ENCODE data around the gene EVC.
"Not testable (repeated sequence)": the region's sequence is repeated elsewhere in the genome, so short reads cannot be mapped to it uniquely, and the experiment has no call there.

Gene EVC

GRCh38 chr4:5719350-5720055 lies 8.5 kb downstream of the EVC start:
- no peak overlapping the region for H3K4me3 ChIP-seq (ENCODE audit: low read depth, low read length)
- DNase-seq (ENCODE audit: low read depth), result peak; percentile 52
- TF ChIP-seq, protein P1, sequence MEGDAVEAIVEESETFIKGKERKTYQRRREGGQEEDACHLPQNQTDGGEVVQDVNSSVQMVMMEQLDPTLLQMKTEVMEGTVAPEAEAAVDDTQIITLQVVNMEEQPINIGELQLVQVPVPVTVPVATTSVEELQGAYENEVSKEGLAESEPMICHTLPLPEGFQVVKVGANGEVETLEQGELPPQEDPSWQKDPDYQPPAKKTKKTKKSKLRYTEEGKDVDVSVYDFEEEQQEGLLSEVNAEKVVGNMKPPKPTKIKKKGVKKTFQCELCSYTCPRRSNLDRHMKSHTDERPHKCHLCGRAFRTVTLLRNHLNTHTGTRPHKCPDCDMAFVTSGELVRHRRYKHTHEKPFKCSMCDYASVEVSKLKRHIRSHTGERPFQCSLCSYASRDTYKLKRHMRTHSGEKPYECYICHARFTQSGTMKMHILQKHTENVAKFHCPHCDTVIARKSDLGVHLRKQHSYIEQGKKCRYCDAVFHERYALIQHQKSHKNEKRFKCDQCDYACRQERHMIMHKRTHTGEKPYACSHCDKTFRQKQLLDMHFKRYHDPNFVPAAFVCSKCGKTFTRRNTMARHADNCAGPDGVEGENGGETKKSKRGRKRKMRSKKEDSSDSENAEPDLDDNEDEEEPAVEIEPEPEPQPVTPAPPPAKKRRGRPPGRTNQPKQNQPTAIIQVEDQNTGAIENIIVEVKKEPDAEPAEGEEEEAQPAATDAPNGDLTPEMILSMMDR (IDR thresholded peaks at IDR 0.05; ENCODE audit: low read depth, low read length, missing control alignments), result peak; percentile 7

- H3K4me3 ChIP-seq (ENCODE audit: low read depth, low read length), result no peak overlapping the region
- TF ChIP-seq, protein P1 (IDR thresholded peaks at IDR 0.05; ENCODE audit: low read depth, low read length, missing control alignments), result no peak
- no peak for DNase-seq (ENCODE audit: low read depth)
These were observed 9.3 kb downstream of the EVC start for GRCh38 chr4:5720157-5720850.

GRCh38 chr4:5720980-5721379 lies 10.0 kb downstream of the EVC start:
- DNase-seq (ENCODE audit: low read depth), result no peak
- H3K4me3 ChIP-seq (ENCODE audit: low read depth, low read length), result no peak overlapping the region
- TF ChIP-seq, protein P1 (IDR thresholded peaks at IDR 0.05; ENCODE audit: low read depth, low read length, missing control alignments), result no peak

DNA sequence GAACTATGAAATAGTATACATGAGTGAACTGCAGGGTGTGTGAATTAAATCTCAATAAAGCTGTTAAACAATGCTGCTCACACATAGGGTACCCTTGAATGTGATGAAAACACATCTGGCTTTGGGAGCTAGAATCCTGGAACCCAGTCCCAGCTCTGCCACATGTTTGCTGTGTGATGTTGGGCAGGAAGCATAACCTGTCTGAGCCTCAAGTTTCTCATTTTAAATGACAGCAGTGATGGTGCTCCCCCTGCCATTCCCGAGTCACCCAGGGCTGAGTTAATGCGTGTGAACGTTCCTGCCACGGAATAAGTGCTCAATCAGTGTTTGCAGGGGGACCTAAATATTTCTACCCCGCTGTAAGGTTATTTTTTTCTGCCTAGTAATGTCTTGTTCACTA lies 10.9 kb downstream of the EVC start:
- DNase-seq (ENCODE audit: low read depth), result no peak
- TF ChIP-seq, protein P1 (IDR thresholded peaks at IDR 0.05; ENCODE audit: low read depth, low read length, missing control alignments), result no peak
- H3K4me3 ChIP-seq (ENCODE audit: low read depth, low read length), result no peak overlapping the region

DNA sequence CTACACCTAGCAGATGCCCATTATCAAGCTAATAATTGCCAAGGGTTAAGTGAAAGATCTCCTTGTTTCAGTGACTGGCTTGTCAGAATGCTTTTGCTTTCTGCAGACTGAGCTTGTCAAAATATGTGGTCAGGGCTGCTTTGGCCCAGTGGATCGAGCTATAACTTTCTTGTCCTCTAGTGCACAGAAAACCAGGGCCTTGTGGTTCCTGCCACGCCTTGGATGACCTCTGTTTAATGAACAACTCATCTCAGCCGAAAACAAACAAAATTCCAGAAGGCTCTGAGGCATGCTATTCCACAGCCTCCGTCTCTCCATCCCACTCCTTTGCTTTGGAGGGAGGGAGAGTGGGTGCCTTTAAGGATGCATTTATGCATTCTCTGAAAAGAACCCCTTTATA lies 11.3 kb downstream of the EVC start:
- TF ChIP-seq, protein P1 (IDR thresholded peaks at IDR 0.05; ENCODE audit: low read depth, low read length, missing control alignments), result no peak
- no peak for DNase-seq (ENCODE audit: low read depth)
- H3K4me3 ChIP-seq (ENCODE audit: low read depth, low read length), result no peak overlapping the region

DNA sequence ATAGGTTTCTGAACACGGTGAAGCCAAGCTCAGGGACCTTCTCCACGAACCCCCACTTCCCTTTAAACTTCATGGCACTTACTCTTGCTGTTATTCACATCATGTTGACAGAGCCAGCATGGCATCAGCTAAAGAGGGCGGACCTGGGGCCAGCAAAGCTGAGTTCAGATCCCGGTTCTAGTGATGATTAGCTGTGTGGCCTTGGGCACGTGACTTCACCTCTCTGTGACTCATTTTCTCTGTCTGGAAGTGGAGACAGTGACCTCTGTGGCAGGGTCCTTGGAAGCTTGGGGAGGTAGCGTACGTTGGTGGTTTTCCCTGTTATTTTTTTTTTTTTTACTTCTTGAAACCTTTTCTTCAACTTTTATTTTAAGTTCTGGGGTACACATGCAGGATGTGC lies 13.4 kb downstream of the EVC start:
- TF ChIP-seq, protein P1 (IDR thresholded peaks at IDR 0.05; ENCODE audit: low read depth, low read length, missing control alignments), result no peak
- no peak for DNase-seq (ENCODE audit: low read depth)
- no peak overlapping the region for H3K4me3 ChIP-seq (ENCODE audit: low read depth, low read length)

GRCh38 chr4:5728412-5728811 lies 17.4 kb downstream of the EVC start:
- H3K4me3 ChIP-seq (ENCODE audit: low read depth, low read length); DNase-seq (ENCODE audit: low read depth): not testable (repeated sequence)
